ENCODE data around the gene COL15A1.

DNA sequence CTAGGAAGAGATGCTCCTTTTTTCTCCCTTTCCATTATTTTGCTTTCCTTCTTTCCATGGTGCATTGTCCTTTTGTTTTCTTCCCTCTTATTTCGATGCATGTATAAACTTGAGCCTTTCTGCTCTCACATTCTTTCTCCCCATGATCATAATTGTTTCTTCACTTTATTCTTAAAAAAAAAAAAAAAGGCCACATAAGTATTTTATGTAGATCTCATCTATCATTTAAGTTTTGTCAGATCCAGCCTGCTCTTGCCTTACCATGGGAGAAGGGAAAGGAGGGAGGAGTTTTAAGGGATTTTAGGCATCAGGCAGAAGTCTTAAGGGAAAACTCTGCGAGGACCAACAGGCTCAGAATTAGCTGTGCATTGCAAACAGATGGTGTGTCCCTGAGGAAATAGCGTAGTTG is 172.3 kb downstream of the COL15A1 start:
- TF ChIP-seq, protein P1, sequence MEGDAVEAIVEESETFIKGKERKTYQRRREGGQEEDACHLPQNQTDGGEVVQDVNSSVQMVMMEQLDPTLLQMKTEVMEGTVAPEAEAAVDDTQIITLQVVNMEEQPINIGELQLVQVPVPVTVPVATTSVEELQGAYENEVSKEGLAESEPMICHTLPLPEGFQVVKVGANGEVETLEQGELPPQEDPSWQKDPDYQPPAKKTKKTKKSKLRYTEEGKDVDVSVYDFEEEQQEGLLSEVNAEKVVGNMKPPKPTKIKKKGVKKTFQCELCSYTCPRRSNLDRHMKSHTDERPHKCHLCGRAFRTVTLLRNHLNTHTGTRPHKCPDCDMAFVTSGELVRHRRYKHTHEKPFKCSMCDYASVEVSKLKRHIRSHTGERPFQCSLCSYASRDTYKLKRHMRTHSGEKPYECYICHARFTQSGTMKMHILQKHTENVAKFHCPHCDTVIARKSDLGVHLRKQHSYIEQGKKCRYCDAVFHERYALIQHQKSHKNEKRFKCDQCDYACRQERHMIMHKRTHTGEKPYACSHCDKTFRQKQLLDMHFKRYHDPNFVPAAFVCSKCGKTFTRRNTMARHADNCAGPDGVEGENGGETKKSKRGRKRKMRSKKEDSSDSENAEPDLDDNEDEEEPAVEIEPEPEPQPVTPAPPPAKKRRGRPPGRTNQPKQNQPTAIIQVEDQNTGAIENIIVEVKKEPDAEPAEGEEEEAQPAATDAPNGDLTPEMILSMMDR (conservative IDR thresholded peaks at IDR 0.05; ENCODE audit: low read length), result no peak
- TF ChIP-seq EZH2phosphoT487 (IDR thresholded peaks at IDR 0.05; ENCODE audit: borderline replicate concordance), result no peak
